MM.1S (cell line): ENCODE results near the gene MED15.

ENCODE experiments used
- DNase-seq: peaks from one replicate; pipeline ENCODE4 v3.0.0-alpha.2; 2015
- H2AFZ ChIP-seq: fragments of 300-600 bp; sonication (generic); 2 replicates; pipeline ENCODE4 v1.6.0; 2016; ENCODE audit warnings: antibody characterized with exemption, low read length
- H3F3A ChIP-seq: fragments of 300-600 bp; sonication (generic); 2 replicates; pipeline ENCODE4 v1.6.1; 2016; ENCODE audit warnings: mild to moderate bottlenecking, antibody characterized with exemption, low read length, moderate library complexity, mixed read lengths; ENCODE audit not compliant: insufficient read depth
- H3K27ac ChIP-seq: fragments of 300-600 bp; sonication (generic); 2 replicates; pipeline ENCODE4 v1.5.1; 2016; ENCODE audit warnings: mild to moderate bottlenecking, low read length
- H3K27me3 ChIP-seq: fragments of 300-600 bp; sonication (generic); replicated peaks from 2 replicates; pipeline ENCODE4 v1.6.0; 2016; ENCODE audit warnings: low read length; ENCODE audit not compliant: insufficient read depth
- H3K36me3 ChIP-seq: fragments of 300-600 bp; sonication (generic); replicated peaks from 2 replicates; pipeline ENCODE4 v1.6.1; 2016; ENCODE audit warnings: mild to moderate bottlenecking, low read length, mixed read lengths; ENCODE audit not compliant: insufficient read depth
- H3K4me1 ChIP-seq: fragments of 300-600 bp; sonication (generic); 2 replicates; pipeline ENCODE4 v1.6.1; 2016; ENCODE audit warnings: low read length, mixed read lengths
- H3K4me2 ChIP-seq: fragments of 300-600 bp; sonication (generic); 2 replicates; pipeline ENCODE4 v1.6.0; 2016; ENCODE audit warnings: low read depth, low read length
- H3K4me3 ChIP-seq: fragments of 300-600 bp; sonication (generic); 2 replicates; pipeline ENCODE4 v1.5.1; 2016; ENCODE audit warnings: low read length, mixed read lengths
- H3K79me2 ChIP-seq: fragments of 300-600 bp; sonication (generic); 2 replicates; pipeline ENCODE4 v1.6.1; 2016; ENCODE audit warnings: mixed run types, low read length, mixed read lengths
- H3K9ac ChIP-seq: fragments of 300-600 bp; sonication (generic); 2 replicates; pipeline ENCODE4 v1.6.1; 2016; ENCODE audit warnings: low read length, mixed read lengths
- H3K9me2 ChIP-seq: fragments of 300-600 bp; sonication (generic); replicated peaks from 2 replicates; pipeline ENCODE4 v1.6.1; 2016; ENCODE audit warnings: mild to moderate bottlenecking, low read length, mixed read lengths; ENCODE audit not compliant: insufficient read depth
- H3K9me3 ChIP-seq: fragments of 300-600 bp; sonication (generic); replicated peaks from 2 replicates; pipeline ENCODE4 v1.6.1; 2016; ENCODE audit warnings: mild to moderate bottlenecking, low read length, mixed read lengths; ENCODE audit not compliant: insufficient read depth
- H4K20me1 ChIP-seq: fragments of 300-600 bp; sonication (generic); 2 replicates; pipeline ENCODE4 v1.6.1; 2016; ENCODE audit warnings: mild to moderate bottlenecking, low read length, moderate library complexity, mixed read lengths; ENCODE audit not compliant: insufficient read depth
- CTCF ChIP-seq: fragments of 300-600 bp; sonication (generic); IDR thresholded peaks from 2 replicates; pipeline ENCODE4 v1.5.1; 2016; ENCODE audit warnings: antibody characterized with exemption, low read length, mixed read lengths
- EZH2 ChIP-seq: fragments of 300-600 bp; sonication (generic); optimal IDR thresholded peaks from 2 replicates; pipeline ENCODE3; 2017; ENCODE audit warnings: low read depth, mild to moderate bottlenecking, antibody characterized with exemption, low read length, mixed read lengths
- EZH2phosphoT487 ChIP-seq: fragments of 300-600 bp; sonication (generic); IDR thresholded peaks from 2 replicates; pipeline ENCODE4 v1.6.1; 2018; ENCODE audit warnings: antibody characterized with exemption, low read length

MED15 gene

GRCh38 chr22:20516399-20516798 lies 9.0 kb downstream of the MED15 start:
- H3K27ac ChIP-seq: no peak overlapping the region
- H4K20me1 ChIP-seq: peaks cover 49% of the 10 kb centered on the region
- TF ChIP-seq EZH2phosphoT487: no peak
- no peak for TF ChIP-seq CTCF
- no peak for TF ChIP-seq EZH2

GRCh38 chr22:20517422-20517821 lies 10.0 kb downstream of the MED15 start:
- Histone ChIP-seq H3K4me1 (0 out of 2 replicates have a peak, but pooled peaks cover 3% of the 10 kb centered on the region), H3K27me3 (no peaks in the 10 kb centered on the region), H3K4me2 (no peak overlapping the region), H3K27ac (no peak overlapping the region), H3K9me3 (no peaks in the 10 kb centered on the region), H4K20me1 (peaks cover 53% of the 10 kb centered on the region), H3K36me3 (0 out of 2 replicates have a peak, but pooled peaks cover 2% of the 10 kb centered on the region), H3K9ac (no peak overlapping the region), H3K79me2 (peaks cover 93% of the 10 kb centered on the region), H3K4me3 (no peak overlapping the region), H2AFZ (no peak overlapping the region), H3K9me2 (no peaks in the 10 kb centered on the region), H3F3A (no peaks in the 10 kb centered on the region)
- DNase-seq: no peak
- TF ChIP-seq CTCF (no peak), EZH2 (no peak), EZH2phosphoT487 (no peak)

More at GRCh38 chr22:20516399-20516798, 9.0 kb downstream of the MED15 start:
- H2AFZ ChIP-seq: no peak overlapping the region
- H3K9ac ChIP-seq: no peak overlapping the region
- no peaks in the 10 kb centered on the region for H3K9me2 ChIP-seq
- no peak overlapping the region for H3K4me3 ChIP-seq
- peaks cover 95% of the 10 kb centered on the region for H3K79me2 ChIP-seq
- H3K27me3 ChIP-seq: no peaks in the 10 kb centered on the region
- 0 out of 2 replicates have a peak, but pooled peaks cover 2% of the 10 kb centered on the region for H3K36me3 ChIP-seq
- no peaks in the 10 kb centered on the region for H3F3A ChIP-seq
- no peak overlapping the region for H3K4me2 ChIP-seq
- no peaks in the 10 kb centered on the region for H3K9me3 ChIP-seq
- H3K4me1 ChIP-seq: no peaks in the 10 kb centered on the region
- DNase-seq: no peak

DNA sequence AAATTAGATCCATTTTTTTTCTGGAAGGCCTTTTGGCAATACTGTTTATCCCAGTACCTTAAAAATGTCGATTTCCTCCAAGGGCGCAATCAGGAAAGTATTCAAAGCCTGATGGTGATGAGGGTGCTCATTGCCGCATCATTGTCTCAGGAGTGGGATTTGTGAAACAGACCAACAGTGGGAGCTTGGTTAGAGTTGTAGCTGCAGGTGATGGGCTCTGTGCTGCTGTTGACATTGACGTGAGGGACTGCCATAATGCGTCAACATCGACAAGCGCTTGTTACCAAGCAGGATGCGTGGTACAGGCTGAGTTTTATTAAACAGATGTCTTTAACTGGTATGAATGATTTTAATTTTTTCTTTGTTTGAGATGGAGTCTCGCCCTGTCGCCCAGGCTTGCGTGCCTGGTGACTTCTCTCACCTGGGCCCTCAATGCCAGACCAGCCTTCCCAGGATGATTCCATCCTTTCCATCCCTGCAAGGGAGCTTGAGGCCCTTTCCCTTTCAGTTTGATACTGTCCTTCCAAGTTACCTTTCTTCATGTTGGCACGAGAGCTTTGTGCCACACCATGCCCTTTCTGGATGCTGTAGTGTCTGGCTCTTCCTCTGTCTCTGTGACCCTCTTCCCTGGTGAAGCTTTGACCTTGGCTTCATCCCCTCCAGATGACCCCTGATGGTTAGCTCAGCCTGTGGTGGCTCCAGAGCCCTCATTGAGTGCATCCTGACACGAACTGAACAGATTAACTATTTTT lies 10.6 kb downstream of the MED15 start:
- Histone ChIP-seq H3F3A (no peaks in the 10 kb centered on the region), H3K9ac (no peak overlapping the region), H3K9me3 (no peaks in the 10 kb centered on the region), H2AFZ (no peak overlapping the region), H3K9me2 (no peaks in the 10 kb centered on the region), H3K4me2 (no peak overlapping the region), H3K36me3 (0 out of 2 replicates have a peak, but pooled peaks cover 2% of the 10 kb centered on the region), H3K4me1 (0 out of 2 replicates have a peak, but pooled peaks cover 3% of the 10 kb centered on the region), H3K4me3 (no peak overlapping the region), H3K79me2 (peaks cover 94% of the 10 kb centered on the region), H3K27ac (no peak overlapping the region), H3K27me3 (no peaks in the 10 kb centered on the region), H4K20me1 (peaks cover 53% of the 10 kb centered on the region)
- no peak for TF ChIP-seq EZH2
- TF ChIP-seq CTCF: no peak
- TF ChIP-seq EZH2phosphoT487: no peak
- DNase-seq: no peak
